H1 (cell line): ENCODE data around the gene ZFP1. TPM values are rescaled to one million over a fixed set of nuclear protein-coding genes. Genes with fewer than 3 reads are reported as not detected.

ENCODE experiments used
- CTCF ChIA-PET: fragments of 300-600 bp; sonication (Branson Sonifier 250); formaldehyde crosslinking; loops from one replicate; lab custom pipeline; 2021; ENCODE audit not compliant: partially characterized antibody; lab: Charles Lee
- POLR2A ChIA-PET: fragments of 300-600 bp; sonication (Branson Sonifier 250); formaldehyde crosslinking; loops from one replicate; lab custom pipeline; 2021; ENCODE audit warnings: inconsistent platforms; ENCODE audit not compliant: partially characterized antibody; lab: Charles Lee
- DNase-seq, 2 experiments: peaks; one replicate each; pipeline versions ENCODE4 v3.0.0 to v3.0.0-alpha.2; 2010 to 2022; ENCODE audit warnings: low spot score in 2 of 2, low read depth in 1 of 2, mixed read lengths in 1 of 2
- FAIRE-seq: peaks from 2 replicates; lab custom pipeline; 2011; peaks lifted over from hg19 to GRCh38; lab: Jason Lieb, UNC
- H2AFZ ChIP-seq: 2 replicates; pipeline ENCODE4 v1.8.1; 2012; ENCODE audit warnings: low read length, inconsistent platforms
- H2AK5ac ChIP-seq: 2 replicates; pipeline ENCODE4 v1.6.1; 2013; ENCODE audit warnings: low read depth, low read length
- H2BK120ac ChIP-seq: replicated peaks from 2 replicates; pipeline ENCODE3; 2013; ENCODE audit warnings: low read depth, low read length, inconsistent platforms
- H2BK12ac ChIP-seq: 2 replicates; pipeline ENCODE4 v1.6.1; 2013; ENCODE audit warnings: low read depth, low read length
- H2BK15ac ChIP-seq: 2 replicates; pipeline ENCODE4 v1.6.1; 2013; ENCODE audit warnings: low read length
- H2BK20ac ChIP-seq: 2 replicates; pipeline ENCODE4 v1.6.1; 2013; ENCODE audit warnings: low read length
- H2BK5ac ChIP-seq: 2 replicates; pipeline ENCODE4 v1.6.1; 2013; ENCODE audit warnings: low read depth, low read length
- H3K14ac ChIP-seq: 2 replicates; pipeline ENCODE4 v1.6.1; 2013; ENCODE audit warnings: inconsistent platforms; ENCODE audit not compliant: insufficient read length
- H3K18ac ChIP-seq: 2 replicates; pipeline ENCODE4 v1.6.1; 2013; ENCODE audit warnings: low read length; ENCODE audit errors: extremely low read depth
- H3K23ac ChIP-seq: 2 replicates; pipeline ENCODE4 v1.6.1; 2013; ENCODE audit warnings: inconsistent platforms; ENCODE audit not compliant: insufficient read length
- H3K23me2 ChIP-seq: 2 replicates; pipeline ENCODE4 v1.6.1; 2013; ENCODE audit warnings: low read depth, low read length
- H3K27ac ChIP-seq: 2 replicates; pipeline ENCODE4 v1.6.1; 2011; ENCODE audit warnings: low read depth, low read length, inconsistent platforms
- H3K27me3 ChIP-seq, 4 experiments: replicated peaks in 1 of 4; 1 replicate in 1 of 4; 2 replicates in 3 of 4; pipeline versions ENCODE4 v1.6.1 to v1.8.1; 2011 to 2013; ENCODE audit warnings: low read length in 3 of 4, mild to moderate bottlenecking in 3 of 4, inconsistent platforms in 2 of 4, mixed read lengths in 2 of 4, moderate library complexity in 1 of 4; ENCODE audit not compliant: control insufficient read depth in 3 of 4, insufficient read depth in 3 of 4; ENCODE audit errors: extremely low read depth in 1 of 4
- H3K36me3 ChIP-seq, 4 experiments: 2 replicates each; pipeline versions ENCODE4 v1.6.1 to v1.8.1; 2011 to 2013; ENCODE audit warnings: mild to moderate bottlenecking in 4 of 4, low read length in 3 of 4, moderate library complexity in 2 of 4, control low read depth in 1 of 4, inconsistent platforms in 1 of 4; ENCODE audit not compliant: insufficient read depth in 4 of 4, control insufficient read depth in 2 of 4
- H3K4ac ChIP-seq: replicated peaks from 2 replicates; pipeline ENCODE3; 2013; ENCODE audit warnings: low read length, low read depth, mixed read lengths, inconsistent platforms; ENCODE audit not compliant: insufficient read length
- H3K4me1 ChIP-seq, 4 experiments: replicated peaks in 1 of 4; 1 replicate in 1 of 4; 2 replicates in 3 of 4; pipeline versions ENCODE4 v1.6.1 to v1.8.1; 2011 to 2013; ENCODE audit warnings: low read length in 3 of 4, inconsistent platforms in 2 of 4, mixed read lengths in 1 of 4; ENCODE audit not compliant: insufficient read depth in 4 of 4, control insufficient read depth in 3 of 4
- H3K4me2 ChIP-seq, 2 experiments: 2 replicates each; pipeline versions ENCODE4 v1.6.1 to v1.8.1; 2011 to 2013; ENCODE audit warnings: low read depth in 2 of 2, low read length in 2 of 2, control low read depth in 1 of 2, inconsistent platforms in 1 of 2, mild to moderate bottlenecking in 1 of 2; ENCODE audit not compliant: insufficient read depth in 1 of 2
- H3K4me3 ChIP-seq, 4 experiments: fragments of 200-600, 300-600 bp in 1 of 4; sonication (generic), shearing (Covaris generic), sonication (Bioruptor Twin) in 1 of 4; 2 replicates each; pipeline versions ENCODE4 v1.5.1 to v1.8.1; 2011 to 2016; ENCODE audit warnings: low read length in 4 of 4, low read depth in 3 of 4, control low read depth in 2 of 4, inconsistent platforms in 2 of 4, mild to moderate bottlenecking in 2 of 4, mixed read lengths in 1 of 4, moderate library complexity in 1 of 4; ENCODE audit not compliant: insufficient read depth in 2 of 4; ENCODE audit errors: extremely low read depth in 1 of 4
- H3K56ac ChIP-seq: replicated peaks from 2 replicates; pipeline ENCODE3; 2013; ENCODE audit warnings: low read depth, mild to moderate bottlenecking, mixed read lengths, low read length, inconsistent platforms; ENCODE audit not compliant: insufficient read length
- H3K79me1 ChIP-seq: 2 replicates; pipeline ENCODE4 v1.6.1; 2013; ENCODE audit warnings: low read depth, low read length, control low read depth
- H3K79me2 ChIP-seq, 2 experiments: 2 replicates each; pipeline versions ENCODE4 v1.6.1 to v1.8.1; 2012 to 2013; ENCODE audit warnings: low read length in 2 of 2, mild to moderate bottlenecking in 2 of 2, inconsistent platforms in 1 of 2; ENCODE audit not compliant: insufficient read depth in 2 of 2, control insufficient read depth in 1 of 2
- H3K9ac ChIP-seq, 4 experiments: replicated peaks in 1 of 4; 1 replicate in 1 of 4; 2 replicates in 3 of 4; pipeline versions ENCODE4 v1.6.1 to v1.8.1; 2011 to 2013; ENCODE audit warnings: low read depth in 3 of 4, low read length in 3 of 4, control low read depth in 2 of 4, mild to moderate bottlenecking in 2 of 4, moderate library complexity in 2 of 4, inconsistent platforms in 1 of 4; ENCODE audit errors: extremely low read depth in 1 of 4
- H3K9me3 ChIP-seq, 2 experiments: 2 replicates each; pipeline versions ENCODE4 v1.6.1 to v1.8.1; 2012 to 2013; ENCODE audit warnings: mild to moderate bottlenecking in 2 of 2, moderate library complexity in 2 of 2, control low read depth in 1 of 2, inconsistent platforms in 1 of 2, low read depth in 1 of 2, low read length in 1 of 2, mixed read lengths in 1 of 2; ENCODE audit not compliant: insufficient read depth in 2 of 2
- H4K20me1 ChIP-seq, 2 experiments: replicated peaks in 1 of 2; 2 replicates each; pipeline versions ENCODE3 to v1.8.1; 2011 to 2013; ENCODE audit warnings: inconsistent platforms in 2 of 2, low read length in 2 of 2, mild to moderate bottlenecking in 1 of 2; ENCODE audit not compliant: insufficient read depth in 2 of 2, control insufficient read depth in 1 of 2
- H4K5ac ChIP-seq: 2 replicates; pipeline ENCODE4 v1.6.1; 2013; ENCODE audit warnings: low read length, low read depth, mixed read lengths, inconsistent platforms; ENCODE audit not compliant: insufficient read length
- H4K8ac ChIP-seq: 2 replicates; pipeline ENCODE4 v1.8.0; 2013; ENCODE audit warnings: mild to moderate bottlenecking, moderate library complexity, low read length, inconsistent platforms; ENCODE audit not compliant: insufficient read depth; ENCODE audit errors: extremely low read depth
- H4K91ac ChIP-seq: replicated peaks from 2 replicates; pipeline ENCODE3; 2013; ENCODE audit warnings: low read length, mixed read lengths, inconsistent platforms; ENCODE audit not compliant: insufficient read length
- NRF1 ChIP-seq: IDR thresholded peaks from 2 replicates; pipeline ENCODE4 v1.6.1; 2011; ENCODE audit warnings: mild to moderate bottlenecking, low read depth, low read length, improper control_type of control experiment
- RFX5 ChIP-seq: IDR thresholded peaks from 2 replicates; pipeline ENCODE4 v1.6.1; 2011; ENCODE audit warnings: low read depth, low read length, improper control_type of control experiment, borderline replicate concordance
- WGBS, 2 experiments: shearing (Covaris generic) in 1 of 2; methylation state at CpG; one replicate each; pipeline versions ENCODE4 v1.1.6 to v1.1.7; 2013 to 2015; ENCODE audit warnings: low lambda C conversion rate in 2 of 2, mixed read lengths in 2 of 2, inconsistent platforms in 1 of 2, low coverage in 1 of 2, missing lambda C conversion rate in 1 of 2; ENCODE audit not compliant: insufficient replicate concordance in 2 of 2, insufficient coverage in 1 of 2, insufficient read length in 1 of 2; ENCODE audit errors: extremely low coverage in 1 of 2, missing lambda C conversion rate in 1 of 2; 5-methylcytosine and 5-hydroxymethylcytosine counted together
- polyA plus RNA-seq, 7 experiments: library from polyadenylated mRNA; depleted of rRNA in 3 of 7; stranded (reverse) in 5 of 7; unstranded in 2 of 7; fragments of >200 nt in 5 of 7; fragments of 200-250 nt in 2 of 7; gene quantifications; 1 replicate in 5 of 7; 2 replicates in 1 of 7; 4 replicates in 1 of 7; pipeline versions ENCODE4 v1.2.1 to v1.2.3, GENCODE V29; 2011 to 2013; ENCODE audit warnings: missing spikeins in 2 of 7, mixed read lengths in 2 of 7
- total RNA-seq: library from RNA; stranded (reverse); fragmentation: NEBNext Ultra II Directional; extraction: Animal tissue kit (Norgen Biotek cat#: 25700); gene quantifications from 2 replicates; pipeline ENCODE4 v1.2.1, GENCODE V29; 2021
- TF ChIP-seq, protein P1 (sequence below): IDR thresholded peaks from 2 replicates; pipeline ENCODE4 v1.6.1; 2011; ENCODE audit warnings: low read depth, mild to moderate bottlenecking, low read length; ENCODE audit not compliant: insufficient read depth

ZFP1 gene
- total and polyA plus RNA-seq, 2 of the 8 experiments (the other 6 are each of a cell fraction or from before 2014, with no cell fraction given), result 4.0 to 11.2 TPM

DNA sequence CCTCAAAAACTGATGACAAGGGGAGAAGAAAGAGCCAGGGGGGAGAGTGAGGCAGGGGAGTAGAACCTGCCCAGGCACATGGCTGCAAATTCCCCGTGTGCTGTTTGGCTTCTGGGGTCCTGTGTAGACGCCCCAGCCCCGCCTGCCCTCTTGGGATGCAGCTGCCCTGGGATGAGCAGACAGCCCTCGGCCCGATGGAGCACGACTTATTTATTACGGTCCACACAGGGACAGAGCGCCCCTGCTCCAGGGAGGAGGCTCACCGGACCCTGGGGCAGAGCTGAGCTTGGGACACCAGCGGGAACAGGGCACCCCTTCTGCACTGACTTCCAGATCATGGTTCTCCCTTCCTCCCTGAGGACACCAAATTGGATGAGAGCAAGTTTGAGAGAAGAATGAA is 40.8 kb upstream of the ZFP1 start:
- no peak for DNase-seq
- TF ChIP-seq NRF1 (no peak), RFX5 (no peak)
- TF ChIP-seq, protein P1, sequence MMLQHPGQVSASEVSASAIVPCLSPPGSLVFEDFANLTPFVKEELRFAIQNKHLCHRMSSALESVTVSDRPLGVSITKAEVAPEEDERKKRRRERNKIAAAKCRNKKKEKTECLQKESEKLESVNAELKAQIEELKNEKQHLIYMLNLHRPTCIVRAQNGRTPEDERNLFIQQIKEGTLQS, result no peak
- 95% methylated on average over 10 of the region's 10 CpGs; no CpG with 5 or more reads in 1 of the 2 experiments for WGBS, 2 experiments
- Histone ChIP-seq H3K4me2 (no peak overlapping the region), H3K79me1 (peaks cover 4% of the 10 kb centered on the region), H3K9me3 (no peaks in the 10 kb centered on the region), H2BK5ac (no peak overlapping the region), H4K91ac (no peak overlapping the region), H3K23ac (no peak overlapping the region), H2BK15ac (no peak overlapping the region), H3K27me3 (no peaks in the 10 kb centered on the region), H3K27ac (no peak overlapping the region), H3K56ac (no peak overlapping the region), H3K36me3 (peaks cover 0 to 3% (median 0%) of the 10 kb centered on the region in 4 experiments; a peak in 2 of 8 replicates), H3K9ac (no peak overlapping the region), H2BK20ac (no peak overlapping the region), H4K8ac (no peak overlapping the region), H2AFZ (no peak overlapping the region), H3K23me2 (no peaks in the 10 kb centered on the region; the same call in 1 of the 2 replicates), H3K79me2 (peaks cover 0 to 7% of the 10 kb centered on the region in 2 experiments; a peak in 1 of 4 replicates), H2AK5ac (no peak overlapping the region), H4K5ac (no peak overlapping the region), H4K20me1 (peaks cover 3 to 7% of the 10 kb centered on the region in 2 experiments), H3K4ac (no peak overlapping the region), H2BK12ac (no peak overlapping the region), H3K18ac (no peak overlapping the region), H3K4me1 (peaks cover 9 to 37% (median 27%) of the 10 kb centered on the region in 4 experiments), H3K14ac (no peak overlapping the region), H2BK120ac (no peak overlapping the region), H3K4me3 (no peak overlapping the region)
- FAIRE-seq, result no peak
- POLR2A ChIA-PET, result interaction anchor here (5.7 to 6.0 kb wide), 2 partner anchors 8 to 13 kb away, joined by 37 to 42 read pairs; no protein-coding TSS in a partner anchor
- CTCF ChIA-PET, result interaction anchor here (6.8 to 16.3 kb wide), 3 partner anchors 8 to 112 kb away, joined by 90 to 171 read pairs (median 133); partner anchors contain the start of gene ZNRF1
